Left hindlimb (tissue), 1 donor: ENCODE data around the gene SARDH.
"Not testable (repeated sequence)": the region's sequence is repeated elsewhere in the genome, so short reads cannot be mapped to it uniquely, and the experiment has no call there.

Experiments
- DNase-seq: peaks from one replicate; pipeline ENCODE4 v3.0.0-alpha.2; 2018

SARDH gene

GRCh38 chr9:133641861-133642595, 96.1 kb downstream of the SARDH start:
- DNase-seq = no peak

GRCh38 chr9:133641396-133641655, 96.8 kb downstream of the SARDH start:
- no peak for DNase-seq

- DNase-seq = no peak
Measured at GRCh38 chr9:133640580-133641395, 97.4 kb downstream of the SARDH start.

- DNase-seq = no peak
Measured at GRCh38 chr9:133640160-133640559, 98.0 kb downstream of the SARDH start.

- DNase-seq = no peak
Measured at GRCh38 chr9:133639613-133640012, 98.5 kb downstream of the SARDH start.

GRCh38 chr9:133638711-133639110, 99.4 kb downstream of the SARDH start:
- no peak for DNase-seq

GRCh38 chr9:133638076-133638475, 100.1 kb downstream of the SARDH start:
- no peak for DNase-seq

- DNase-seq = no peak
Measured at GRCh38 chr9:133637451-133638055, 100.6 kb downstream of the SARDH start.

GRCh38 chr9:133636902-133637301, 101.2 kb downstream of the SARDH start:
- DNase-seq = no peak

- DNase-seq = no peak
Measured at GRCh38 chr9:133635533-133636531, 102.3 kb downstream of the SARDH start, which contains the start of gene DBH. Gene DBH, plus strand, starts transcription at chr9:133636363. Its CDS starts 9 bp downstream, at chr9:133636372.

- DNase-seq = no peak
Measured at GRCh38 chr9:133635098-133635497, 103.1 kb downstream of the SARDH start.

- no peak for DNase-seq
Measured at GRCh38 chr9:133634081-133634691, 104.0 kb downstream of the SARDH start.

GRCh38 chr9:133633681-133634080, 104.5 kb downstream of the SARDH start:
- DNase-seq = no peak

- no peak for DNase-seq
Measured at GRCh38 chr9:133632806-133633680, 105.1 kb downstream of the SARDH start.

- no peak for DNase-seq
Measured at GRCh38 chr9:133631111-133631510, 107.0 kb downstream of the SARDH start.

- no peak for DNase-seq
Measured at GRCh38 chr9:133629221-133630110, 108.7 kb downstream of the SARDH start.

GRCh38 chr9:133628766-133629165, 109.4 kb downstream of the SARDH start:
- no peak for DNase-seq

GRCh38 chr9:133627341-133627740, 110.8 kb downstream of the SARDH start:
- DNase-seq = no peak

- DNase-seq = not testable (repeated sequence)
Measured at GRCh38 chr9:133626008-133626407, 112.1 kb downstream of the SARDH start.

GRCh38 chr9:133622555-133622954, 115.6 kb downstream of the SARDH start:
- no peak for DNase-seq
